H1 (cell line): ENCODE measurements around the gene SMIM1.

Experiments
- CEBPB ChIP-seq: IDR thresholded peaks from 2 replicates; pipeline ENCODE4 v1.6.1; 2012; ENCODE audit warnings: low read depth, low read length
- CREB1 ChIP-seq: IDR thresholded peaks from 2 replicates; pipeline ENCODE4 v1.6.1; 2012; ENCODE audit warnings: inconsistent platforms
- EZH2 ChIP-seq: fragments of 200-600 bp; sonication (generic); IDR thresholded peaks from 2 replicates; pipeline ENCODE4 v1.7.1; 2012; ENCODE audit warnings: low read depth, mild to moderate bottlenecking, moderate library complexity, low read length, inconsistent platforms; ENCODE audit not compliant: severe bottlenecking
- KDM1A ChIP-seq: fragments of 200-600, 300-600 bp; sonication (generic); IDR thresholded peaks from 2 replicates; pipeline ENCODE4 v1.7.1; 2016; ENCODE audit warnings: mild to moderate bottlenecking, low read length, borderline replicate concordance
- MAFK ChIP-seq: IDR thresholded peaks from 2 replicates; pipeline ENCODE4 v1.6.1; 2012; ENCODE audit warnings: low read depth, mild to moderate bottlenecking, improper control_type of control experiment, low read length
- NANOG ChIP-seq: IDR thresholded peaks from 2 replicates; pipeline ENCODE4 v1.6.1; 2011; ENCODE audit warnings: low read length, low read depth, mild to moderate bottlenecking, inconsistent platforms; ENCODE audit not compliant: insufficient read depth, poor library complexity, severe bottlenecking
- POLR2A ChIP-seq, 2 experiments: IDR thresholded peaks; 1 replicate in 1 of 2; 2 replicates in 1 of 2; pipeline ENCODE4 v1.6.1; 2011; ENCODE audit warnings: low read depth in 2 of 2, low read length in 2 of 2, mild to moderate bottlenecking in 2 of 2; ENCODE audit errors: control extremely low read depth in 1 of 2
- POLR2AphosphoS5 ChIP-seq: IDR thresholded peaks from 2 replicates; pipeline ENCODE4 v1.6.1; 2011; ENCODE audit warnings: low read depth, low read length
- POU5F1 ChIP-seq: IDR thresholded peaks from 2 replicates; pipeline ENCODE4 v1.6.1; 2011; ENCODE audit warnings: low read depth, mild to moderate bottlenecking, low read length, moderate library complexity
- RXRA ChIP-seq: IDR thresholded peaks from 2 replicates; pipeline ENCODE4 v1.6.1; 2011; ENCODE audit warnings: low read depth, mild to moderate bottlenecking, low read length, moderate library complexity; ENCODE audit not compliant: insufficient read depth
- TF ChIP-seq, protein P1 (sequence below), 3 experiments: IDR thresholded peaks; 1 replicate in 2 of 3; 2 replicates in 1 of 3; pipeline versions ENCODE4 v1.5.1 to v1.6.1; 2011; ENCODE audit warnings: low read length in 3 of 3, mild to moderate bottlenecking in 3 of 3, inconsistent platforms in 2 of 3, low read depth in 1 of 3, moderate library complexity in 1 of 3; ENCODE audit not compliant: insufficient read depth in 1 of 3; ENCODE audit errors: control extremely low read depth in 1 of 3

DNA sequence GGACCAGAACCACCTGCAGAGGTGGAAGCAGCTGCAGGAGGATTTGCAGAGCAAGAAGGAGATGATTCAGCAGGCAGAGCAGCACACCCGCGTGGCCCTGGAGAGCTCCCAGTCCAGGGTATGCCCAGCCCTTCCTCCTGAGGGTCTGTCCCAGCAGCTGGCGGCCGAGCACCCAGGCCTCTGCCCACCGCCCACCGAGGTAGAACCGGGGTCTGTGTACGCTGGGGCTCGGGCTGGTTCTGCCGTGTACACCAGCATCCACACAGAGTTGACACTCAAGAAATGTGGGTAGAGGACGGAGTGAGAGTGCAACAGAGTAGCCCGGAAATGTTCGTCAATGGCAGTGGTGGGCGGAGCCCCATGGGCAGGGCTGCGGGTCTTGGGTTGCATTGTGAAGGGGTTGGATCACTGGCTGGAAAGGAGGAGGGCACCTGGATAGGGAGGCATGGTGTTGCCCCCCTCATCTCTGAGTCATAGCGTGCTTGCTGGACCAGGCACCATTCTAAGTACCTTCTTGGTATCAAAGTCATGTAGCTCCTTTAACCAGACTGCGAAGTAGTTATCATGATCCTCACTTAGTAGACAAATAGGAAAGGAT, 5.1 kb upstream of the SMIM1 start:
- TF ChIP-seq, protein P1, sequence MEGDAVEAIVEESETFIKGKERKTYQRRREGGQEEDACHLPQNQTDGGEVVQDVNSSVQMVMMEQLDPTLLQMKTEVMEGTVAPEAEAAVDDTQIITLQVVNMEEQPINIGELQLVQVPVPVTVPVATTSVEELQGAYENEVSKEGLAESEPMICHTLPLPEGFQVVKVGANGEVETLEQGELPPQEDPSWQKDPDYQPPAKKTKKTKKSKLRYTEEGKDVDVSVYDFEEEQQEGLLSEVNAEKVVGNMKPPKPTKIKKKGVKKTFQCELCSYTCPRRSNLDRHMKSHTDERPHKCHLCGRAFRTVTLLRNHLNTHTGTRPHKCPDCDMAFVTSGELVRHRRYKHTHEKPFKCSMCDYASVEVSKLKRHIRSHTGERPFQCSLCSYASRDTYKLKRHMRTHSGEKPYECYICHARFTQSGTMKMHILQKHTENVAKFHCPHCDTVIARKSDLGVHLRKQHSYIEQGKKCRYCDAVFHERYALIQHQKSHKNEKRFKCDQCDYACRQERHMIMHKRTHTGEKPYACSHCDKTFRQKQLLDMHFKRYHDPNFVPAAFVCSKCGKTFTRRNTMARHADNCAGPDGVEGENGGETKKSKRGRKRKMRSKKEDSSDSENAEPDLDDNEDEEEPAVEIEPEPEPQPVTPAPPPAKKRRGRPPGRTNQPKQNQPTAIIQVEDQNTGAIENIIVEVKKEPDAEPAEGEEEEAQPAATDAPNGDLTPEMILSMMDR (IDR thresholded peaks at IDR 0.05; ENCODE audit: control extremely low read depth in 1 of 3, insufficient read depth in 1 of 3, low read depth in 1 of 3, low read length in 3 of 3): no peak
- TF ChIP-seq CREB1 (no peak), KDM1A (no peak), POLR2A (IDR thresholded peaks at IDR 0.05; ENCODE audit: control extremely low read depth in 1 of 2, low read depth in 2 of 2, low read length in 2 of 2) (no peak), POLR2AphosphoS5 (no peak), MAFK (no peak), EZH2 (no peak), RXRA (no peak), CEBPB (no peak), NANOG (no peak), POU5F1 (no peak)
